Trophoblast cell (in vitro differentiated cells and primary cell): Measurements from ENCODE around the gene MAP3K2.

Source experiments
- DNase-seq, 2 donors: peaks; one replicate each; pipeline ENCODE4 v3.0.0-alpha.2; 2016
- H2AFZ ChIP-seq: 2 replicates; pipeline ENCODE4 v1.6.1; 2013; ENCODE audit warnings: low read length, moderate library complexity, mild to moderate bottlenecking; ENCODE audit not compliant: insufficient read depth, poor library complexity
- H2AK5ac ChIP-seq: 2 replicates; pipeline ENCODE4 v1.6.1; 2013; ENCODE audit warnings: mild to moderate bottlenecking, low read length
- H2BK120ac ChIP-seq: 2 replicates; pipeline ENCODE4 v1.6.1; 2013; ENCODE audit warnings: low read length, mild to moderate bottlenecking, moderate library complexity; ENCODE audit not compliant: insufficient read depth, poor library complexity
- H2BK12ac ChIP-seq: 2 replicates; pipeline ENCODE4 v1.6.1; 2013; ENCODE audit warnings: mild to moderate bottlenecking, low read length, moderate library complexity
- H2BK5ac ChIP-seq: 2 replicates; pipeline ENCODE4 v1.6.1; 2013; ENCODE audit warnings: low read length, low read depth, moderate library complexity, mild to moderate bottlenecking; ENCODE audit not compliant: poor library complexity
- H3K14ac ChIP-seq: 2 replicates; pipeline ENCODE4 v1.6.1; 2013; ENCODE audit warnings: mild to moderate bottlenecking, low read length
- H3K18ac ChIP-seq: 2 replicates; pipeline ENCODE4 v1.6.1; 2013; ENCODE audit warnings: mild to moderate bottlenecking, low read length
- H3K23ac ChIP-seq: 2 replicates; pipeline ENCODE4 v1.6.1; 2013; ENCODE audit warnings: low read length
- H3K27ac ChIP-seq: 2 replicates; pipeline ENCODE4 v1.5.1; 2013; ENCODE audit warnings: low read depth, mild to moderate bottlenecking, inconsistent platforms, low read length, moderate library complexity
- H3K27me3 ChIP-seq: 2 replicates; pipeline ENCODE4 v1.6.1; 2013; ENCODE audit warnings: inconsistent platforms, mild to moderate bottlenecking, low read length, moderate library complexity; ENCODE audit not compliant: insufficient read depth
- H3K36me3 ChIP-seq, 2 experiments: 1 replicate in 1 of 2; 2 replicates in 1 of 2; pipeline ENCODE4 v1.6.1; 2013; ENCODE audit warnings: low read length in 2 of 2, mild to moderate bottlenecking in 2 of 2, moderate library complexity in 1 of 2; ENCODE audit not compliant: insufficient read depth in 2 of 2, control insufficient read depth in 1 of 2
- H3K4ac ChIP-seq: 2 replicates; pipeline ENCODE4 v1.6.1; 2013; ENCODE audit warnings: low read depth, mild to moderate bottlenecking, low read length, moderate library complexity
- H3K4me1 ChIP-seq, 2 experiments: 1 replicate in 1 of 2; 2 replicates in 1 of 2; pipeline ENCODE4 v1.6.1; 2013; ENCODE audit warnings: low read length in 2 of 2, mild to moderate bottlenecking in 2 of 2, moderate library complexity in 1 of 2; ENCODE audit not compliant: insufficient read depth in 2 of 2, control insufficient read depth in 1 of 2
- H3K4me2 ChIP-seq: 2 replicates; pipeline ENCODE4 v1.6.1; 2013; ENCODE audit warnings: inconsistent platforms, mild to moderate bottlenecking, low read length, moderate library complexity
- H3K4me3 ChIP-seq: 2 replicates; pipeline ENCODE4 v1.5.1; 2013; ENCODE audit warnings: mild to moderate bottlenecking, low read depth, low read length, inconsistent platforms
- H3K79me1 ChIP-seq: one replicate; pipeline ENCODE4 v1.6.1; 2013; ENCODE audit warnings: low read length
- H3K79me2 ChIP-seq: 2 replicates; pipeline ENCODE4 v1.6.1; 2013; ENCODE audit warnings: low read length, mild to moderate bottlenecking; ENCODE audit not compliant: control insufficient read depth, insufficient read depth, poor library complexity
- H3K9ac ChIP-seq: 2 replicates; pipeline ENCODE4 v1.6.1; 2013; ENCODE audit warnings: mild to moderate bottlenecking, low read length
- H3K9me3 ChIP-seq: 2 replicates; pipeline ENCODE4 v1.6.1; 2013; ENCODE audit warnings: low read depth, mild to moderate bottlenecking, control low read depth, inconsistent platforms, low read length; ENCODE audit not compliant: insufficient read depth
- H4K12ac ChIP-seq: 2 replicates; pipeline ENCODE4 v1.6.1; 2013; ENCODE audit warnings: low read depth, mild to moderate bottlenecking, low read length, moderate library complexity
- H4K8ac ChIP-seq: 2 replicates; pipeline ENCODE4 v1.6.1; 2013; ENCODE audit warnings: low read depth, mild to moderate bottlenecking, low read length, moderate library complexity
- H4K91ac ChIP-seq: one replicate; pipeline ENCODE4 v1.6.1; 2013; ENCODE audit warnings: low read depth, mild to moderate bottlenecking, low read length, moderate library complexity
- WGBS: extraction: QIAGEN DNeasy Blood & Tissue Kit; methylation state at CpG from one replicate; pipeline ENCODE4 v1.1.7; 2013; ENCODE audit warnings: missing lambda C conversion rate; ENCODE audit not compliant: insufficient read length, insufficient coverage; ENCODE audit errors: extremely low coverage; 5-methylcytosine and 5-hydroxymethylcytosine counted together

MAP3K2 gene

DNA sequence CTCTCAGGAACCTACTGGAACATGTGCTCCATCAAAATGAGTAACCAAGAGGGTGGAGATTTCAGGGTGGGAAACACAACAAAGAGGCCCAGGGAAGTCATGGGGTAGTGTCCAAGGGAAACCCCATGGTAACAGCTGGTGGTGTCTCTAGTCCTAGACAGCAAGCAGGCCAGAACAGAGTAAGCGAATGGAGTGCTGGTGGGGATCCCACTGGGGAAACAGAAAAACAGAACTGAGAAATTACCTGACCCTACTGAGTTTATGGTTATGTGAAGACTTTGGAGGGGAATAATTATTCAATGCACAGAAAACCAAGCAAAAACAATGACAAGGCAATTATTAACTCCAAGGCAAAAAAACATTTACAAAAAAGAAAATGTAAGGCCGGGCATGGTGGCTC, 110.7 kb downstream of the MAP3K2 start:
- Histone ChIP-seq H3K4ac (no peak overlapping the region), H3K79me1 (no peaks in the 10 kb centered on the region), H4K8ac (no peak overlapping the region), H3K27ac (no peak overlapping the region), H3K23ac (no peak overlapping the region), H3K27me3 (no peaks in the 10 kb centered on the region), H3K79me2 (no peaks in the 10 kb centered on the region), H3K9me3 (peaks cover 2% of the 10 kb centered on the region), H3K4me1 (no peaks in the 10 kb centered on the region), H3K14ac (no peak overlapping the region), H2BK120ac (no peak overlapping the region), H4K91ac (no peak overlapping the region), H2AFZ (no peak overlapping the region), H2BK12ac (no peak overlapping the region), H4K12ac (no peak overlapping the region), H2BK5ac (no peak overlapping the region), H2AK5ac (no peak overlapping the region), H3K9ac (no peak overlapping the region), H3K18ac (no peak overlapping the region), H3K4me2 (no peak overlapping the region), H3K4me3 (no peak overlapping the region), H3K36me3 (peaks cover 46 to 65% of the 10 kb centered on the region in 2 experiments)
- no peak for DNase-seq
- WGBS = no CpG with 5 or more reads among the region's 2 CpGs

DNA sequence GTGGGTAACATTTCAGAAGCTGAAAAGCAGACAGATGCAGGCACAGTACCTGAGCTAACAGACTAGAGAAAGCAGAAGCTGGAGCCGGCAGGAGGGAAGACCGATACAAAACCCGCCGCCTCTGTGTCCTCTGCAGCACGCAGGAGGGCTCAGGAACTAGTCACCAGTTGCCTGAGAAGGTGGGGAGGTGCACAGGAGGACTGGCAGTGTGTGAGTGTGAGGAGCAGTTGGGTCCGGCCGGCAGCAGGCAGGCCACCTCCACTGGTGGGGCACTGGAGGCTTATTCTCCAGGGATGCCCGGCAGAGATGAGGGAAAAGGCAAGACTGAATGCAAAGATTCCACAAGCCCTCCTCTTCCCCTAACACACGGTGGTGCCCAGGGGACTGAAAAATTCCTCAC, 112.0 kb downstream of the MAP3K2 start:
- DNase-seq = no peak
- Histone ChIP-seq H3K79me2 (no peaks in the 10 kb centered on the region), H3K4me3 (no peak overlapping the region), H3K36me3 (peaks cover 50 to 69% of the 10 kb centered on the region in 2 experiments), H3K27ac (no peak overlapping the region), H2AK5ac (no peak overlapping the region), H3K9me3 (peaks cover 2% of the 10 kb centered on the region), H3K4ac (no peak overlapping the region), H4K12ac (no peak overlapping the region), H2BK120ac (no peak overlapping the region), H3K9ac (peak overlapping the region; percentile 28), H2BK5ac (no peak overlapping the region), H3K14ac (no peak overlapping the region), H3K4me2 (no peak overlapping the region), H3K4me1 (no peaks in the 10 kb centered on the region), H3K23ac (no peak overlapping the region), H3K79me1 (no peaks in the 10 kb centered on the region), H3K27me3 (no peaks in the 10 kb centered on the region), H2BK12ac (no peak overlapping the region), H3K18ac (no peak overlapping the region), H2AFZ (no peak overlapping the region), H4K8ac (no peak overlapping the region), H4K91ac (no peak overlapping the region)
- no CpG with 5 or more reads among the region's 9 CpGs for WGBS

DNA sequence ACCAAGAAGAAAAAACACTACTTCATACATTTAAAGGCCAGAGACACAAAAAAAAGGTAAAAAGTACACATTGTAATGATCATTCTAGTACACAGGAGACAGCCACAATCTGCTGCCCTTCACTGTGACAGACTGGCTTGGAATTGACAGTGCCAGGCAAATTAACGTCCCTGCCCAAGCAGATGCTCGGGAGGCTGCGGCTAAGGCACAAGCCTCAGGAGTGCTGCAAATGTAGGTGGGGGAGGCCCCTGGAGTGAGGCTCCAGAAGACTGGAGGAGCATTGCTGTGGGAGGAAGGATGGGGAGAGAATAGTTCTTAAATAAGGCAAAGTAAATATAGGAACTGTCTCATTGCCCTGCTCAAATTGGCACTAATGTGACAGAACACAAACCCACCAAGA, 112.4 kb downstream of the MAP3K2 start:
- H3K4me1 ChIP-seq = no peaks in the 10 kb centered on the region
- no peak overlapping the region for H3K4ac ChIP-seq
- H3K18ac ChIP-seq = no peak overlapping the region
- no peak overlapping the region for H2AK5ac ChIP-seq
- H3K4me2 ChIP-seq = no peak overlapping the region
- no peak overlapping the region for H3K9ac ChIP-seq
- no peak overlapping the region for H2BK5ac ChIP-seq
- no peak overlapping the region for H2AFZ ChIP-seq
- H2BK120ac ChIP-seq = no peak overlapping the region
- H3K14ac ChIP-seq = no peak overlapping the region
- no CpG with 5 or more reads among the region's 3 CpGs for WGBS
- no peaks in the 10 kb centered on the region for H3K79me1 ChIP-seq
- no peaks in the 10 kb centered on the region for H3K27me3 ChIP-seq
- peaks cover 51 to 70% of the 10 kb centered on the region in 2 experiments for H3K36me3 ChIP-seq
- H3K79me2 ChIP-seq = no peaks in the 10 kb centered on the region
- no peak overlapping the region for H4K12ac ChIP-seq
- H4K8ac ChIP-seq = no peak overlapping the region
- H3K9me3 ChIP-seq = peaks cover 5% of the 10 kb centered on the region
- H4K91ac ChIP-seq = no peak overlapping the region
- H2BK12ac ChIP-seq = no peak overlapping the region
- no peak overlapping the region for H3K4me3 ChIP-seq
- no peak overlapping the region for H3K23ac ChIP-seq
- H3K27ac ChIP-seq = no peak overlapping the region
- DNase-seq = no peak

DNA sequence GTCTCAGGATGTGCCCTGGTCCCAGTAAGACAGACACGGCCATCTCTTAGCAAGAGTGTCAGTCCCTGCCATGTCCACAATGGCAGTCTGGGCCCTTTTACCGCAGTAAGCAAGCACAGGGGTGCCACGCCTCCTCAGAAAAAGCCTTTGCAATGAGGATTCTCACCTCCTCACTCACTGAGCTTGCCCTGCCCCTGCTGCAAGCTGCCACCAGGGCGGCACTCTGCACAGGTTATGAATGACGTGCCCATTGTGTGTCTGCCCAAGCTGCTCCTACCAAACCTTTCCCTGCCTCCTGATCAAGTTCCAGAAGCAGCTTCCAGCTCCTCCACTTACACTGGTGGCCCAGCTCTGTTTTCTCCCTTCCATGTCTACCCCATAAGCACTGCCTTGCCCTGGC, 117.1 kb downstream of the MAP3K2 start:
- no peak for DNase-seq
- H3K27me3 ChIP-seq = no peaks in the 10 kb centered on the region
- H4K91ac ChIP-seq = no peak overlapping the region
- no peak overlapping the region for H3K4me2 ChIP-seq
- no peak overlapping the region for H4K12ac ChIP-seq
- no peaks in the 10 kb centered on the region for H3K4me1 ChIP-seq
- H3K9ac ChIP-seq = no peak overlapping the region
- H2AK5ac ChIP-seq = no peak overlapping the region
- no peak overlapping the region for H3K4ac ChIP-seq
- no peak overlapping the region for H4K8ac ChIP-seq
- no peak overlapping the region for H3K18ac ChIP-seq
- peaks cover 42 to 50% of the 10 kb centered on the region in 2 experiments for H3K36me3 ChIP-seq
- H2AFZ ChIP-seq = no peak overlapping the region
- no peak overlapping the region for H2BK5ac ChIP-seq
- H3K14ac ChIP-seq = no peak overlapping the region
- no peak overlapping the region for H3K27ac ChIP-seq
- H2BK12ac ChIP-seq = no peak overlapping the region
- no peak overlapping the region for H3K4me3 ChIP-seq
- no CpG with 5 or more reads among the region's 5 CpGs for WGBS
- no peak overlapping the region for H2BK120ac ChIP-seq
- H3K79me2 ChIP-seq = no peaks in the 10 kb centered on the region
- no peak overlapping the region for H3K23ac ChIP-seq
- no peaks in the 10 kb centered on the region for H3K79me1 ChIP-seq
- H3K9me3 ChIP-seq = peaks cover 3% of the 10 kb centered on the region
